NCI-H524 (cell line): Measurements from ENCODE around the gene FAM107A.
"Not testable (repeated sequence)": the region's sequence is repeated elsewhere in the genome, so short reads cannot be mapped to it uniquely, and the experiment has no call there.

Experiments used
- DNase-seq, 2 experiments: peaks; one replicate each; lab custom pipeline; 2025; lab: John Stamatoyannopoulos, UW

The FAM107A gene

DNA sequence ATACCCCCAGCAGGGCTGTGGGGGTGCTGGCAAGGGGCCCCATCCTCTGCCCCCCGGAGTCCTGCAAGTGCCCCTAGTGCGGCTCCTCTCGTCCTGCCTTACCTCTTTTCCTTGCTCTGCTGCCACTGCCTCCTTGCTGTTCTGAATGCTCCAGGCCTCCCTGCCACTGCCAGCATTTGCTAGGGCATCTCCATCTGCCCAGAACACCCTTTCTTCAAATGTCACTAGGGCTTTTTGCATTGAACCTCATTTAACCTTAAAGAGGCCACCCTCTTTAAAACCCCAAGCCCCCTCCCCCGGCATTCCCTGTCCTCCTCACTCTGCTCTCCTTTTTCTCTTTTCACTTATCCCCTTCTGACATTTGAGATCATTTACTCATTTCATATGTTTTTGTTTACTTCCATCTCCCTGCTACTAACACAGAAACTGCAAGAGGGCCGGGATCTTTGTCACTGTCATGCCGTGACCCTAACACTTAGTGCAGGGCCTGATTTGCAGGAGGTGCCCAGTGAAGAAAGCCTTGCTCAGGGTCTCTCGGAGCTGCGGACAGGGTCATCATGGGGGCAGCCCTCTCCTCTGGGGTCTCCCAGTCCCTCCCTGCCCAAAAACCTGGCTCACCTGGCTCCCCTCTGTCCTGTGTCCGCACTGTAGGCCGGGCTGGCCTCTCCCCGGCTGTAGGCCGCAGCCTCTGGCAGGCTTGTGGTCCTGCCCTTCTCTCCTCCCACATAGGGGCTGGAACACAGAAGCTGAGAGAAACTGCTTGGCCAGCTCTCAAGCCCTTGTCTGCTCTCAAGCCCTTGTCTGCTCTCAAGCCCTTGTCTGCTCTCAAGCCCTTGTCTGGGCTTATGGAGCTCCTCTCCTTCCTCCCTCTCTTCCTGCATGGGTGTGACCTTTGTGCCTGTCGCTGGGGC, 40.4 kb downstream of the FAM107A start, which contains the start of gene ACOX2:
TSS of gene ACOX2 (minus strand) at position 690 of the 911 bp plus-strand sequence. CDS start 2,084 bp downstream, outside the sequence.
- DNase-seq = no peak

DNA sequence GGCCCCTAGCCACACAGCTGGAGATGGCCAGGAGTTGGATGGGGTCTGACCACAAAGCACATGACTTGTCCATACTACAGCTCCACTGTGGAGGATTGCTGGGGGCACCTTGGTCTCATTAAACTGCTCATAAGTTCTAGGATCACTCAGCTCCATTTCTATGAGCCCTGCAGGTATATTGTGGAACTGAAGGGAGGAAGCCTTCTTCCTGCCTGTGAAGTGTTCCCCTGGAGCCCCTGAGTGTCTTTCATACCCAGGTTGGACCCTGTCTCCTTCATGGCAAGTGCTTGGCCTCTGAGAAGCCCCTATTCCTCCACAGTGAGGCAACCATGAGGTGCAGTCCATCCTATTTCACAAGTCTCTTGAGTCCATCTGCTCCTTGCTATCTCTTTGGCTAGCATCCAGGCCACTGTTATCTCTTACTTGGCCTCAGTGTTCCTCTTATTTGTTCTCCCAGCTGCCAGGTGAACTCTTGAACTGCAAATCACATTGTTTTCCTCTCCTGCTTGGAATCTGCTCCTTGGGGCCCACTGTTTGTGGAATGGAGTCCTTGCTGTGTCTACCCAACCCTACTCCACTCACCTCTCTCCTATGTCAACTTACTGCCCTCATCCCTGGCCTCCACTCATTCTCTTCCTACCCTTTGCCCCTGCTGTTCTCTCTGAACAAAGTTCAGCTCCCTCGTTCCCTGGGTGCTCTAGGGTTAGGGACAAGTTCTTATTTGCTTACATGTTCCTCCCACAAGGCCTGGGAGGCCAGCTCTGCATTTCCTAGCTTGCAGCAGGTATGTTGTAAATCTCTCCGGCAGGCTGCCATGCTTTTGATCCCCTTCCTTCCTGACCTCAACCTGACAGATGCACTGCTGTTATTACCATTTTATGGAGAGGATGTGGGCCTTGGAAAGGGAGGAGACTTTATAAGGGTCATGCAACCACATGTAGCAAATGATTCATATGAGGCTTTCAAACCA, 41.4 kb downstream of the FAM107A start:
- DNase-seq = peak in 1 of 2 experiments; percentile 42

DNA sequence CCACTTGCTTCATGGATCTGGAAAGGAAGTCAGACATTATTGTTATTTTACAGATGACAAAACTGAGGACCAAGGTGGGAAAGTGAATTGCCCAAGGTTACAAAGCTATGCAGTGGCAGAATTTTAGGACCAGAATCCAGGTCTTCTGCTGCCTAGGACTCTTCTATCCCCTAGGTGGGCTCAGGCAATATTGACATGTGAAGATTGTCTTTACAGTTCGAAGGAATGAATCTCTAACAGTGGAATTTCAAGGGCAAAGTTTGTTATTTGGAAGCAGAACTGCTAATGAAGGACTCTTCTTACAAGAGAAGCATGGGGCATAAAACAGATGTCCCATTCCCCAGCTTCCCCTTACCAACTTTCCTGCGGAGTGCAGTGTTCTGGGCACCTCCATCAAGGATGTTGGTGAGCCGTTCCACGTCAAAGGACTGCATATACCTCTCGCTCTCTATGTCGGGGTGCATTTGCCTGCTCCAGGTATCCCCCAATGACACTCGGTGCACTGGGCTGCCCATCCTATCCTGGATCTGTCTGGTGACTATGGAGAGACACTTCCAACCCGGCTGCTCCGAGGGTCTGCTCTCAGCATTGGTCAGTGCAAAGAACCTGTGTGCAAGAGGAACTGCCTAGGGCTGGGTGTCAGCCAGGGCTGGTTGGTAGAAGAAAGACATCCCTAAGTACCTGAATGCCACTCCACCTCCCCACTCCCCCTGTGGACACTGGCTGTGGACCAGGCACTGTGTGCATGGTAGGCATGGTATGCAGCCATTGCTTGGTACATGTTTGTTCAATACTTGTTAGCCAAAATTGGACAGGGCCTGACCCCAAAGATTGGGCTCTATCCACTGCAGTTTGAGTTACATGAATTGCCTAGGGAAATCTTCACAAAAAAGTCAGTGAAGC, 42.3 kb downstream of the FAM107A start:
- no peak for DNase-seq

DNA sequence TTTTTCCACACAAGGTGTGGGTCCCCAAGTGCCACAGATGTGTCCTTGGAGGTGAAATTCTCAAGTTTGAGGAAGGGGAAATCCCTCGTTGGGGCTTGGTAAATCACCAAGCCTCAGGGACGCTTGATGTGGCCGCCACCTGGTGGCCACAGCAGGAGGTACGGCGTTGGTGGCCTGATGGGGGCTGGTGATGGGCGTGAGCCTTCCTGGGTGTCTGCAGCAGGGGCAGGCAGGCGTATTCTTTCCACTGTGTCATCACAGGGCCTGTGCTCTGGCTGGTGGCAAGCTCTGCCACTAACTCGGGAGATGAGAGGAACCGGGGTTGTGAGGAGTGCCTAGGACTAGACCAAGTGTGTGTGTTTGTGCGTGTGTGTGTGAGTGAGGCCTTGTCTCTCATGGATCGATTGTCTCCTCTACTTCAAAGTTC, 44.4 kb downstream of the FAM107A start:
- peak; percentile 38 to 73 for DNase-seq

DNA sequence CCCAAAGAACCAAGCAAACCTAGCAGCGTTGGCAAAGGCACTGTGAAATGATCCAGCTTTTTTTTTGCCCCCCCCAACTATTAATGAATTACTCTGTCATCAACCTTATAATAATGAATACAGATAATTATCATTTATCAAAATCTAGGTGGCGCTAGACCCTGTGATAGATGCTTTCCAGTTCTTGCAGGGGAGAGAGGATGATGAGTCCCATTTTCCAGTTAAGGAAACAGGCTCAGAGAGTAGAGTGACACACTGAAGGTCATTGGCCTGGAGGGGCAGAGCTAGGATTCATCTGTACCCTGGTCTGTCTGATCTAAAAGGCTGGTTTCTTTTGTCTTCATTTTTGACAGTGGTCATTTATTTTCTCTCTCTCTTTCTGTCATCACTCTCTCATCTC, 45.2 kb downstream of the FAM107A start:
- peak in 1 of 2 experiments; percentile 48 for DNase-seq

DNA sequence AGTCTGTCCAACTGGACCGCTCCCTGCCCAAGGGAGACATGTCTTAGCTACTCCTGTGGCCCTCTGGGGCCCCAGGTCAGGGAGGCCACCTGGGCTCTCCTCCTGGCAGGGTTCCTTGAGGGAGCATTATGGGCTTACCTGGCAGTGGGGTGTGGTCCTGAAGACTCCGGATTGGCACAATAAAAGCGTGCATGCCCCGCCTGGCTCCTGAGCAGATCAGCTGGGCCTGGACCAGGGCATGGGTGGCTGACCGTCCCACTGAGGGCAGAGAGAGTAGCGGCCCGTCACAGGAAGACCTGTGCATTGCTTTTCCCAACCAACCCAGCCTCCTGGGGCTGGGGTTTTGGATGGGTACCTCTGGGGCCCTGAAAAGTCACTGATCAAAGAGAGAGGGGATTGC, 45.6 kb downstream of the FAM107A start:
- no peak for DNase-seq

DNA sequence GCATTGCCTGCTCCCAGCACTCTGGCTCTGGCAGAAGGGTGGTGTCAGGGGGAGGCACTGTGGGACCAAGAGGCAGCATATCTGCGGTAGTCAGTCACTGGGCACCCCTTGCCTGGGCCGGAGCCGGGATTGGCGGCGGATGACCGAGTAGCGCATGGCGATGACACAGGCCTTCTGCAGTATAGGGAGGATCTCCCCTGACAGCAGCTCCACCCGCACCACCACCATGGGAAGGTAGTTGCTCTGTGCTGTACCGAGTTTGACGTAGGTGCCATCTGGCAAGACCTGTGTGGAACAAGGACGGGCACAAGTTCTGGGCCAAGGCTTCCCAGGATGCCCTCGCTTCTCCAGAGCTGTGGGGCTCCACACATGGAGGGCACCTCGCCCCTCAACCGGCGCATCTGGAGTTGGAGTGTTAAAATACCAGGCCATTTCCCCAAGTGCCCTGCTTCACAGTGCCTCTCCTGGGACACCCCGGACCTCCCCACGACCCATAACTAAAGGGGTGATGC, 46.8 kb downstream of the FAM107A start:
- DNase-seq = no peak

DNA sequence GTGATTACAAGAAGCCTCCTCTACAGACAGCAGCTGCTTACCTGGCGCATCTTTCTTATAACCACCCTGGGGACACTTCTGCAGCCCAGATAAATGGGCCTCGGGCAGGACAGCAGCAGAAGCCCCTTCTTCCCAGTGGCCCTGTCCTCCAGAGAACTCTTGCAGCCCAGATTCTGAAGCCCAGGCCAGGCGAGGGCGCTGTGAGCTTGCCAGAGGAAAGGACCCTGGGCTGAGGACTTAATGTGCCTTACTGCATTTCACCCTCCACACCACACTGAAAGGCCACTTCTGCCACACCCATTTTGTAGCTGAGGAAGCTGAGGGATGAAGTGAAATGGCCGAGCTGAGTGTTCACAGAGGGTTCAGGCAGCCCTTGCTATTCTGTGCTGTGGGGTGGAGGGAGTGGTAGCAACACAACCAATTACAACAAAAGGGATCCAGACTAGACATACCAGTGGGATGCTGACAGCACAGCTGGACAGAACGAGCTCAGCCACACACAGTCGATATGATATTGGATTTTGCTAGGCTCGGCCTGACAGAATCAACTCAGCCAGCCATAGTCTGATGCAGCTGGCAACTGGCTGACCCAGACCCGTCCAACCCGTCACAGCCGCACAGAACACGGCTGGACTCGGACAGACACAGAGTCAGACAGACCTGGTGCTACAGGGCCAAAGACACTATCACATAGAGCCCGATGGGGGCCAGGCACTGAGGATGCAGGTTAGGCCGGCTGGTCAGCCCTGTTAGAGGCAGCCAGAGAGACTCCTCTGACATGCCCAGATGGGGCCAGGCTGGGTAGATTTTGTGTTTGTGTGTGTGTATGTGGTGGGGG, 47.5 kb downstream of the FAM107A start:
- DNase-seq = peak; percentile 16 to 53

DNA sequence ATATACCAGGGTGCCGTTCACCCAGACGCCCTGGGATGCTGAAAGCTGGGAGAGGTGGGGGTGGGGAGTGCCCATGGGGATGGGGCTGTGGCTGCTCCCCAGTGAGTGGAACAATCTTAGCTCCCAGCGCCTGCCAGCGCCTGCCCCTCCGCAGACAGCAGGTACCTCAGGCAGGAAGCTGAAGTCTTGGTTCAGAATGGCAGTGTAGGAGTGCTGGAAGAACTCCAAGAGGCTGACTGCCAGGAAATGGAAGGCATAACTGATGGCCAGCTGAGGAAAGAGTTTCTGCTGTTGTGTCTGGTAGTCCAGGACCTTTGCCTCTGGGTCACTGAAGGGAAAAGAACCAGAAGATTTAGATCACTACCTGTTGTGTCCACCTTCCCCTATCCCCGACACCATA, 48.6 kb downstream of the FAM107A start:
- peak in 1 of 2 experiments; percentile 10 for DNase-seq

DNA sequence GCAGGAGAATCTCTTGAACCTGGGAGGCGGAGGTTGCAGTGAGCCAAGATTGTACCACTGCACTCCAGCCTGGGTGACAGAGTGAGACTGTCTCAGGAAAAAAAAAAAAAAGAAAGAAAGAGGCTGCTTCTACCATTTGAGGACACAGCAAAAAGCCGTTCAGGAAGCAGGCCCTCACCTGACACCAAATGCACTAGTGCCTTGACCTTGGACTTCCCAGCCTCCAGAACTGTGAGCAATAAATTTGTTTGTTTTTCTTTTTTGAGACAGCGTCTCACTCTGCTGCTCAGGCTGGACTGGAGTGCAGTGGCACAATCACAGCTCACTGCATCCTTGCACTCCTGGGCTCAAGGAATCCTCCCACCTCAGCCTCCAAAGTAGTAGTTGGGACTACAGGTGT, 49.8 kb downstream of the FAM107A start:
- not testable (repeated sequence) for DNase-seq

DNA sequence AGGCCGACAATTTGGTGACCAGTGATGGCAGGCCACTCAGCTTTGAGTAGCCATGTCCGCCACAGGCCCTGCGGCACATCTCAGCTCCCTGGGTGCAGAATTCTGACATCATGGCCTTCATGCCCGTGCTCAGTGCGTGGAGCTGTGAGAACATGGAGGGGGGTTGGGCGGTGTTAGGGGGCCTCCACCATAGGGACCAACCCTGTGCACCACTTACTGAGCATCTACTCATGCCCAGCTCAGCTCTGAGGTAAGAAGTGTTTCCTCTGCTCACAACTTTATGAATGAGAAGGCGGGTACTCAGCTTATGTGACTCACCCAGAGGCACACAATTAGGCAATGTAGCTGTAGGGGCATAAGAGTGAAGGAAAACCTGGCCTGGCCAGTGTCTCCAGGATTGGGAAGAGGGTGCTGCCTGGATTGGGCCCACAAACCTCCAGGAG, 50.7 kb downstream of the FAM107A start:
- no peak for DNase-seq

DNA sequence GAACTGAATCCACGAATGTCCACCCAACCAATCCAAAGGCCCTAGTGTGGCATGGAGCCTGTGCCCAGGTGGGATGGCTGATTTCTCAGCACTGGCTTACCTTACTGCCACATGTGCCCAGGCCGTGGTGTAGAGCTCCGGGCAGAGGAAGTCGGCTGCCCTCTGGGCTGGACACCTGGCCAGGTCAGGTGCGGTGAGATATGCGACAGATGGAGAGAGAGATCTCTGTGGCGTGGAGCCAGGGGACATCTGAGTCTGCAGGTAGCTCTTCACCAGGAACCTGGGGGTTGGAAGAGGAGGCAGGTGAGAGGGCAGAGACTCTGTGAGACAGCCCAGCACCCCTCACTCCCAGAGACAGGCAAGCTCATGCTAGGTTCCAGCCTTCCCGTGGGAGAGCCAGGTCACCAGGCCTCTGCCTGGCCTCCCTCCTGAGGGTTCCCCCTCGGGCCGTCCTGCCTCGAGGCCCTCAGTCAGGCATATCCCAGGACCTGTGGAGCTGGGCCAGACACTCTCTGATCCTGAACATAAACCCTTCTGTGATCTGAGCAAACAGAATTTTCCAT, 52.8 kb downstream of the FAM107A start:
- no peak for DNase-seq

DNA sequence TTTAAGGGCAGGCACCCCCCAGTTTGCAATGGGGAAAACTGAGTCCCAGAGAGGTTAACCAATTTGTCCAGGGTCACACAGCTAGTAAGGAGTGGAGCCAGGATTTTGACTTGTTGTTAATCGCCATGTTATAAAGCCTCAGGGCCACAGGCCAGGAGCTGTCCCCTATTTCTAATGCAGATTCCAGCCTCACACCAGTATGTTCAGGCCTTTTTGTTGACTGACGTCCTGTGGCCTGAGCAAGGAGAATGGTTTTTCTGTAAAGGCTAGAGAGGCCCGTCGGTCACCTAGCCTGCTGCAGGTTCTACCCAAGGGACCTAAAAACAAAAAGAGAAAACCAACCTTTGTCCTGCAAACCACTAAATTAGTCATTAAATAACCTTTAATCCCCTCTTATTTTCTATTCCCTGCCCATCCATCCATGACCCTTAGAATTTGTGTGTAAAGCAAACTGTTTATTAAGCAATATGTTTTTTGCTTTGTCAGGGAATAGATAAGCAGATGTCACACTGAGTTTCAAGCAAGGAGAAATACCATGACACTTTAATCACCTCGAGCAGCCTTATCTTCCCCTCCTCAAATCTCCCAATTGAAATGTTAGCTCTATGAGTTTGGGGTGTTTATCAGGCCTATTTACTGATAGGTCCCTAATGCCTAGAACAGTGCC, 54.3 kb downstream of the FAM107A start:
- peak in 1 of 2 experiments; percentile 9 for DNase-seq

DNA sequence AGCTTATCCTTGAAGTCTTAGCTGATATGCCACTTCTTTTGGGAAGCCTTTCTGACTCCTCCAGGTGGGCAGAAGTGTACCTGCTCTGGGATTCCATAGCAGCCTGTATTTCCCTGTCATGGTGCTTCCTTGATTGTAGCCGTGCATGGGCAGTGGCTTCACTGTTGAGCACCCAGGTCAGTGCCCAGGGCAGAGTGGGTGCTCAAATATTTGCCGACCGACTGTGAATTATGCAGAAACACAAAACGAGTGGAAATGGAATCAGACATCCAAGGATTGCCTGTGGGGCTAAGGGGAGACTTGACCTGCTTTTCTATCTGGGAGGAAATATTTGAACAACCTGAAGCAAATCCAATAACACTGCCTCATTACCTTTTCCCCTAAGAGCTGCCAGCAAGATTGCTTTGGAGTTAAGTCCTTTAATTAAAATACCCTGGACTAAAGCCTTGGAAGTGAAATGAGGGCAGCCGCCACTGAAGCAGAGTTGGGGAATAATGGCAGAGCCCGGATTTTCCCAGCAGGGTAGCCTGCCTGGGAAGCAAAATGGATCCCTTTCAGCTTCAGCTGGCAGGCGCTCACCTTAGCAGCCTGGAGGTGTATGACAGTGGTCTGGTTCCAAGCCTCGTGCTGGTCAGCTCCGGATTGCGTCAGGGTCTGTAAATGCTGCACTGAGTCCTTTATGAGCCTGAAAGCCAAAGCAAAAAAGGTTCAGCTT, 55.1 kb downstream of the FAM107A start:
- no peak for DNase-seq

DNA sequence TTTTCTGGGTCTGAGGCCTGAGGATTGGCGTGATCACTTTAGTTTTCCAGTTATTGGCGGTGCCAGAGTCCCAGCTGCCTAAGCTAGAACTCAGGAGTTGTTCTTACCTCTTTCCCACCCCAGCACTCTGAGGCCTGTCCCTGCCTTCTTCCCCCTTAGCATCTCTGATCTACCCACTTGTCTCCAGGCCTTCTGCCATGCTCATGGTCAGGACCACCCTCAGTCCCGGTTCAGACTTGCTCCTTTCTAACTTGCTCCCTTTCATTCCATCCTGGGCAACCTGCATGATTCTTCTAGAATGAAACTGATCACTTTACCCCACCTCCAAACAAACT, 55.9 kb downstream of the FAM107A start:
- no peak for DNase-seq

DNA sequence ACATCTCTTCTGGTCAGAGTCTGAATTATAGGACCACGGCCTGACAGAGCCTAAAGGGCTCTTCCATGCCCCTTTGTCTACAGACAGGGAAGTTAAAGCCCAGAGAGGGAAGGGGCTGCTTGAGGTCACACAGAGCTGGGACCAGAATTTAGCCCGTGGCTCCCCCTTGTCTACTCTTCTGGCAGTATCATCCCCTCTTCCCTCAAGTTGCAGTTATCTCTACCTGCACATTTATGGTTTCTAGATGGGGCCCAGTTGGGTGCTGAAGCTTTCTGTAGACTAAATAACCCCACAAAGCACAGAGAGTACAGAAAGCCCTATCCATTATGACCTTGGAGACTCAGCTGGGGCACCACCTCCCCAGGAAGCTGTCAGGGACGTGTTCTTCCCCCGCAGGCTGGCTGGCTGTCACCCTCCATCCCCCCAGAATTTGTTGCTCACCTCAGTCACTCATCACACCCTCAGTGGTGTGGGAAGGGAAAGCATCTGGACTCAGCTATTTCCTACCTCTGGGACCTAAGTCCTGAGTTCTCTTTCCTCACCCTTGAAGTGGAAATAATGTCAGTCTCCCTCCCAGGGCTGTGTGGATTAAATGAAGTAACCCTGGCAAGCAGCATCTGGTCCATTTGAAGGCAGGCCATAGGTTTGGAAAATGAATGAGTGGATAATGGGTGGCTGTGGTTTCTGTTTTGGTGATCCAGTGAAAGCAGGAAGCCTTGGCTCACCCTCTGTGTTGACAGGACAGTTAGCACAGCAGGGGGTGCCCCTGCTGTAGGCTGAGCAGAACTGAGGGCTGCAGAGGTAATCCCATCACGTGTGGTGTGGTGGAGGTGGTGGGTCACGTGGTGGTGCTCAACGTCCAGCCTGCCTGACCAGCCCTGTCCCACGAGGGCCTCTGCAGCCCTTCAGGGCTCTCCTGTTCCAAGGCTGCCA, 56.5 kb downstream of the FAM107A start:
- peak in 1 of 2 experiments; percentile 60 for DNase-seq

DNA sequence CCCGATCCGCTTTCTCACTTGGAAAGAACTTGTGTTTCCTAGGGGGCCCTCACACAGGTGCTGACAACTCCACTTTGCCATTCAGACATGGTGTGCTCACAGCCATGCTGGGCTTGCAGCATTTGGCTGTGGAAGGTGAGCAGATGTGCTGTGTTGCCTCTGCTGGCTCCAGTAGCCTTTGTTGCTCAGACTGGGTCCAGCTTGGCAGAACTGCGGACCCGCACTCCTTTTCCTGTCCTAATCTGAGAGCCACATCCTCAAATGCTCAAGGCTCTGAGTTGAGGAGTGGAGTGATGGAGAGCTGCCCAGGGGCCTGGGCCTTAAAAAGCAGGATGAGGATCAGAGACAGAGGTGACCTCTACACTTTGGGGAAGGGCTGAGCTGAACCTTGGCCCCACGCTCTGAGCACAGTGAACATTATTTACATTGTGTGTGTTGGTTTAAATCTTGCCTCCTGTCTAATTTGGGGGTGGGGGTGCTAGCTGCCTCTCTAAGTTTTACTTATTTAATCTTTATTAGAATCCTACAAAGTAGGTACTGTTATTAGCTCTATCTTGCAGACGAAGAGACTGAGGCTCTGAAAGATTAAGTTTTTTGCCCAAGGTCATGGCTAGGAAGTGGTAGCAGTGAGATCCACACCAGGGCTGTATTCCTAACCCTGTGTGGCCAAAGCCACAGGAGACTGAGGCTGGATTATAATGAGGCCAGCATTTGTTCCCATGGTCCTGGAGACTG, 57.4 kb downstream of the FAM107A start:
- DNase-seq = peak in 1 of 2 experiments; percentile 44
